Hepatocyte (in vitro differentiated cells): ENCODE data around the gene BRINP2. TPM values are rescaled to one million over a fixed set of nuclear protein-coding genes. Genes with fewer than 3 reads are reported as not detected.

Experiments used
- DNase-seq: peaks from one replicate; pipeline ENCODE4 v3.0.0-alpha.2; 2016; ENCODE audit warnings: low spot score
- H2AFZ ChIP-seq: fragments of 200-600 bp; sonication (generic); 2 replicates; pipeline ENCODE4 v1.6.0; 2016; ENCODE audit warnings: antibody characterized with exemption, mild to moderate bottlenecking
- H3K27ac ChIP-seq: fragments of 200-600 bp; sonication (generic); 2 replicates; pipeline ENCODE4 v1.5.1; 2016; ENCODE audit warnings: mild to moderate bottlenecking
- H3K27me3 ChIP-seq: fragments of 200-600 bp; sonication (generic); 2 replicates; pipeline ENCODE4 v1.6.1; 2016
- H3K36me3 ChIP-seq: fragments of 200-600 bp; sonication (generic); replicated peaks from 2 replicates; pipeline ENCODE4 v1.5.1; 2016; ENCODE audit warnings: low read depth; ENCODE audit not compliant: insufficient read depth
- H3K4me1 ChIP-seq: fragments of 200-600 bp; sonication (generic); 2 replicates; pipeline ENCODE4 v1.5.1; 2016; ENCODE audit warnings: mild to moderate bottlenecking, moderate library complexity; ENCODE audit not compliant: insufficient read depth
- H3K4me2 ChIP-seq: fragments of 200-600 bp; sonication (generic); 2 replicates; pipeline ENCODE4 v1.6.0; 2016
- H3K4me3 ChIP-seq: fragments of 200-600 bp; sonication (generic); 2 replicates; pipeline ENCODE4 v1.5.1; 2016; ENCODE audit warnings: mild to moderate bottlenecking
- H3K79me2 ChIP-seq: fragments of 200-600 bp; sonication (generic); 2 replicates; pipeline ENCODE4 v1.6.0; 2017; ENCODE audit warnings: mild to moderate bottlenecking
- H3K9me2 ChIP-seq: fragments of 200-600 bp; sonication (generic); replicated peaks from 2 replicates; pipeline ENCODE4 v1.6.0; 2017; ENCODE audit warnings: mild to moderate bottlenecking; ENCODE audit not compliant: insufficient read depth
- H3K9me3 ChIP-seq: fragments of 200-600 bp; sonication (generic); 2 replicates; pipeline ENCODE4 v1.5.1; 2016; ENCODE audit warnings: low read depth, mild to moderate bottlenecking
- H4K20me1 ChIP-seq: fragments of 200-600 bp; sonication (generic); 2 replicates; pipeline ENCODE4 v1.6.0; 2016; ENCODE audit warnings: mild to moderate bottlenecking; ENCODE audit not compliant: insufficient read depth, poor library complexity, severe bottlenecking
- CTCF ChIP-seq: fragments of 200-600 bp; sonication (generic); IDR thresholded peaks from 2 replicates; pipeline ENCODE4 v1.5.1; 2016; ENCODE audit warnings: antibody characterized with exemption, mild to moderate bottlenecking; ENCODE audit not compliant: poor library complexity
- EZH2 ChIP-seq: fragments of 200-600 bp; sonication (generic); IDR thresholded peaks from 2 replicates; pipeline ENCODE4 v1.6.1; 2016; ENCODE audit warnings: antibody characterized with exemption, mild to moderate bottlenecking, borderline replicate concordance
- EZH2phosphoT487 ChIP-seq: fragments of 200-600 bp; sonication (generic); IDR thresholded peaks from one replicate; pipeline ENCODE4 v1.6.1; 2018; ENCODE audit warnings: antibody characterized with exemption, mild to moderate bottlenecking, low read depth, moderate library complexity; ENCODE audit not compliant: unreplicated experiment, severe bottlenecking
- WGBS: methylation state at CpG from one replicate; pipeline ENCODE4 v1.1.6; 2016; ENCODE audit warnings: low lambda C conversion rate; ENCODE audit errors: missing lambda C conversion rate; 5-methylcytosine and 5-hydroxymethylcytosine counted together
- polyA plus RNA-seq: library from polyadenylated mRNA; unstranded; fragments of >200 nt; fragmentation: Nextera tagmentation; extraction: Ambion mirVana; gene quantifications from 2 replicates; pipeline ENCODE4 v1.2.1, GENCODE V29; 2016
- total RNA-seq: library from RNA; depleted of rRNA; stranded (reverse); fragments of >200 nt; gene quantifications from 2 replicates; pipeline ENCODE4 v1.2.3, GENCODE V29; 2014

BRINP2 gene
- total and polyA plus RNA-seq, 2 experiments from 2014 or later: 1.5 TPM; not detected in 1

- no peaks in the 10 kb centered on the region for H3K36me3 ChIP-seq
- H3K27me3 ChIP-seq: no peaks in the 10 kb centered on the region
- no peaks in the 10 kb centered on the region for H3K9me2 ChIP-seq
- DNase-seq: no peak
- H2AFZ ChIP-seq: no peak overlapping the region
- H3K4me2 ChIP-seq: no peak overlapping the region
- H3K27ac ChIP-seq: no peak overlapping the region
- TF ChIP-seq EZH2 (no peak), EZH2phosphoT487 (no peak), CTCF (no peak)
- no peak overlapping the region for H3K4me3 ChIP-seq
- no peaks in the 10 kb centered on the region for H3K9me3 ChIP-seq
- no peaks in the 10 kb centered on the region for H4K20me1 ChIP-seq
- no peaks in the 10 kb centered on the region for H3K79me2 ChIP-seq
- WGBS: 93% methylated on average over 2 of the region's 2 CpGs
- H3K4me1 ChIP-seq: no peaks in the 10 kb centered on the region
These were observed 157.5 kb downstream of the BRINP2 start for GRCh38 chr1:177328251-177328650.

DNA sequence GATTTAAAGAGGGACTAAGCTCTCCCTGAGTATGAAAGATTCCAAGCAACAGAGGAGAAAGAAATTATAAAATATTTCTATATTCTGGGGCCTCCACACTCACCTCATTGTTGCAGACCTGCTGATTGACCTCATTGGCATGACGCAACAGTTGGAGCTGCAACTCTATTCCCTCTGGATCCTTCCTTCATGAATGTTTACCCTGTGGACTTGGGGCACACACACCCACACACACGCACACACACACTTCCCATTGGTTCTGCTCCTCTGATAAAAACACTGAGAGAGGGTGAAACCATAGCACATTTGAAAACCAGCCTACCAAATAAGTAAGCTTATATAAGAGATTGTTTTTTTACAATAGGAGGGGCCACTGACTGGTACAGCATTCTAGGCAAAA, 159.1 kb downstream of the BRINP2 start:
- TF ChIP-seq CTCF: no peak
- TF ChIP-seq EZH2: no peak
- TF ChIP-seq EZH2phosphoT487: no peak
- no peaks in the 10 kb centered on the region for H4K20me1 ChIP-seq
- H2AFZ ChIP-seq: no peak overlapping the region
- H3K4me1 ChIP-seq: peaks cover 4% of the 10 kb centered on the region
- 91% methylated on average over 2 of the region's 2 CpGs for WGBS
- no peaks in the 10 kb centered on the region for H3K9me3 ChIP-seq
- H3K27me3 ChIP-seq: no peaks in the 10 kb centered on the region
- DNase-seq: no peak
- no peaks in the 10 kb centered on the region for H3K79me2 ChIP-seq
- no peak overlapping the region for H3K27ac ChIP-seq
- H3K4me2 ChIP-seq: no peak overlapping the region
- no peaks in the 10 kb centered on the region for H3K36me3 ChIP-seq
- no peak overlapping the region for H3K4me3 ChIP-seq
- no peaks in the 10 kb centered on the region for H3K9me2 ChIP-seq

Other genes starting within 250 kb of the BRINP2 start
- 0.44 and 1.1 TPM in 2 replicates for gene ASTN1, start 6.2 kb upstream of the BRINP2 start, total RNA-seq
- 0.50 TPM in 1 of 2 replicates, not detected in the other for gene ASTN1, start 6.2 kb upstream of the BRINP2 start, polyA plus RNA-seq